Activated CD8-positive, alpha-beta T cell treated with anti-CD3 and anti-CD28 coated beads for 36 hours (primary cell): ENCODE data around the gene MIAT. TPM values are rescaled to one million over a fixed set of nuclear protein-coding genes. Genes with fewer than 3 reads are reported as not detected.

ENCODE experiments used
- ATAC-seq: fragments of 200-7000 bp; cut with Tn5 transposase; one replicate; pipeline ENCODE4 v1.10.0; 2021; ENCODE audit warnings: mild to moderate bottlenecking, moderate library complexity
- CTCF ChIA-PET: fragments of 350-600 bp; sonication (Branson Sonifier 250); formaldehyde crosslinking; loops from one replicate; lab custom pipeline; 2021; ENCODE audit warnings: antibody characterized with exemption; lab: Charles Lee
- POLR2A ChIA-PET: fragments of 350-600 bp; sonication (Branson Sonifier 250); formaldehyde crosslinking; loops from one replicate; lab custom pipeline; 2021; ENCODE audit warnings: antibody characterized with exemption; lab: Charles Lee
- DNase-seq: peaks from one replicate; pipeline ENCODE4 v3.0.0-alpha.2; 2020
- H3K27ac Mint-ChIP-seq: one replicate; pipeline ENCODE4 v1.8.0; 2021; ENCODE audit warnings: mild to moderate bottlenecking, mixed read lengths
- H3K27me3 Mint-ChIP-seq: one replicate; pipeline ENCODE4 v1.8.0; 2021; ENCODE audit warnings: mixed read lengths
- H3K36me3 Mint-ChIP-seq: one replicate; pipeline ENCODE4 v1.8.0; 2021; ENCODE audit warnings: low read depth, mixed read lengths
- H3K4me1 Mint-ChIP-seq: one replicate; pipeline ENCODE4 v1.8.0; 2021; ENCODE audit warnings: low read depth, mixed read lengths
- H3K4me3 Mint-ChIP-seq: one replicate; pipeline ENCODE4 v1.8.0; 2021; ENCODE audit warnings: mild to moderate bottlenecking, moderate library complexity, mixed read lengths
- H3K9me3 Mint-ChIP-seq: one replicate; pipeline ENCODE4 v1.8.0; 2021; ENCODE audit warnings: mixed read lengths
- intact Hi-C: fragments of 100-400 bp; cut with micrococcal nuclease; formaldehyde crosslinking; loops from one replicate; pipeline ENCODE4 v1.10.0; 2022
- total RNA-seq, 2 experiments: library from RNA; stranded (reverse); gene quantifications; one replicate each; pipeline ENCODE4 v1.2.3, GENCODE V29; 2021
- TF ChIP-seq, protein P1 (sequence below): fragments of 200-600 bp; IDR thresholded peaks from one replicate; pipeline ENCODE4 v1.8.0; 2022; ENCODE audit warnings: antibody characterized with exemption, mild to moderate bottlenecking

Gene MIAT
- total RNA-seq, 2 experiments from 2014 or later: 11.6 to 11.9 TPM

DNA sequence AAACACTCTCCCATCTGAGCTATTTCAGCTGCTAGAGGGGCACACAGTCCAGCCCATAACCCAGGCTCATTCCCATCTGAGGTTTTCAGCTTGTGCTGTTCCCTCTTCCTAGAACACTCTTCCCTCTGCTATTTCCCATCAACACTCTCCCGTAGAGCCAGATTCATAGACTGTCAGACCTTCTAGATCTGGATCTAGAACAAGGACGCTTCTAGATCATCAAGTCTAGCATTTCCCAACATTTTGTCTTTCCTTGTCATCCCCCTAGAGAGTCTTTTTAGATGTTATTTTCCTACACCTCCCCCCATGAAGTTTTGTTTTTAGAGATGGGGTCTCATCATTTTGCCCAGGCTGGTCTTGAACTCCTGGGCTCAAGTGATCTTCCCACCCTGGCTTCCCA is 22.3 kb upstream of the MIAT start:
- POLR2A ChIA-PET: interaction anchor here (0.9 kb wide), 1 partner anchor 41 kb away, joined by 3 read pairs; no protein-coding TSS in a partner anchor
- CTCF ChIA-PET: no interaction called here

GRCh38 chr22:26636296-26636695 is 21.1 kb upstream of the MIAT start:
- TF ChIP-seq, protein P1, sequence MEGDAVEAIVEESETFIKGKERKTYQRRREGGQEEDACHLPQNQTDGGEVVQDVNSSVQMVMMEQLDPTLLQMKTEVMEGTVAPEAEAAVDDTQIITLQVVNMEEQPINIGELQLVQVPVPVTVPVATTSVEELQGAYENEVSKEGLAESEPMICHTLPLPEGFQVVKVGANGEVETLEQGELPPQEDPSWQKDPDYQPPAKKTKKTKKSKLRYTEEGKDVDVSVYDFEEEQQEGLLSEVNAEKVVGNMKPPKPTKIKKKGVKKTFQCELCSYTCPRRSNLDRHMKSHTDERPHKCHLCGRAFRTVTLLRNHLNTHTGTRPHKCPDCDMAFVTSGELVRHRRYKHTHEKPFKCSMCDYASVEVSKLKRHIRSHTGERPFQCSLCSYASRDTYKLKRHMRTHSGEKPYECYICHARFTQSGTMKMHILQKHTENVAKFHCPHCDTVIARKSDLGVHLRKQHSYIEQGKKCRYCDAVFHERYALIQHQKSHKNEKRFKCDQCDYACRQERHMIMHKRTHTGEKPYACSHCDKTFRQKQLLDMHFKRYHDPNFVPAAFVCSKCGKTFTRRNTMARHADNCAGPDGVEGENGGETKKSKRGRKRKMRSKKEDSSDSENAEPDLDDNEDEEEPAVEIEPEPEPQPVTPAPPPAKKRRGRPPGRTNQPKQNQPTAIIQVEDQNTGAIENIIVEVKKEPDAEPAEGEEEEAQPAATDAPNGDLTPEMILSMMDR: no peak
- Mint-ChIP-seq H3K36me3 (no peaks in the 10 kb centered on the region), H3K4me1 (peaks cover 17% of the 10 kb centered on the region), H3K4me3 (no peak overlapping the region), H3K27ac (no peak overlapping the region), H3K27me3 (no peaks in the 10 kb centered on the region), H3K9me3 (no peaks in the 10 kb centered on the region)
- intact Hi-C loops: no loop called here
- ChIA-PET CTCF (interaction anchor here (1.3 kb wide), 1 partner anchor 12 kb away, joined by 4 read pairs; no protein-coding TSS in a partner anchor), POLR2A (interaction anchor here (0.7 kb wide), 1 partner anchor 34 kb away, joined by 3 read pairs; no protein-coding TSS in a partner anchor)
- DNase-seq (no peak), ATAC-seq (no peak)

More for the DNA sequence above, 22.3 kb upstream of the MIAT start:
- peaks cover 2% of the 10 kb centered on the region for H3K9me3 Mint-ChIP-seq
- no peaks in the 10 kb centered on the region for H3K36me3 Mint-ChIP-seq
- ATAC-seq (no peak), DNase-seq (no peak)
- no peak overlapping the region for H3K4me3 Mint-ChIP-seq
- TF ChIP-seq, protein P1: no peak
- no peak overlapping the region for H3K27ac Mint-ChIP-seq
- intact Hi-C loops: no loop called here
- no peaks in the 10 kb centered on the region for H3K27me3 Mint-ChIP-seq
- peaks cover 8% of the 10 kb centered on the region for H3K4me1 Mint-ChIP-seq

DNA sequence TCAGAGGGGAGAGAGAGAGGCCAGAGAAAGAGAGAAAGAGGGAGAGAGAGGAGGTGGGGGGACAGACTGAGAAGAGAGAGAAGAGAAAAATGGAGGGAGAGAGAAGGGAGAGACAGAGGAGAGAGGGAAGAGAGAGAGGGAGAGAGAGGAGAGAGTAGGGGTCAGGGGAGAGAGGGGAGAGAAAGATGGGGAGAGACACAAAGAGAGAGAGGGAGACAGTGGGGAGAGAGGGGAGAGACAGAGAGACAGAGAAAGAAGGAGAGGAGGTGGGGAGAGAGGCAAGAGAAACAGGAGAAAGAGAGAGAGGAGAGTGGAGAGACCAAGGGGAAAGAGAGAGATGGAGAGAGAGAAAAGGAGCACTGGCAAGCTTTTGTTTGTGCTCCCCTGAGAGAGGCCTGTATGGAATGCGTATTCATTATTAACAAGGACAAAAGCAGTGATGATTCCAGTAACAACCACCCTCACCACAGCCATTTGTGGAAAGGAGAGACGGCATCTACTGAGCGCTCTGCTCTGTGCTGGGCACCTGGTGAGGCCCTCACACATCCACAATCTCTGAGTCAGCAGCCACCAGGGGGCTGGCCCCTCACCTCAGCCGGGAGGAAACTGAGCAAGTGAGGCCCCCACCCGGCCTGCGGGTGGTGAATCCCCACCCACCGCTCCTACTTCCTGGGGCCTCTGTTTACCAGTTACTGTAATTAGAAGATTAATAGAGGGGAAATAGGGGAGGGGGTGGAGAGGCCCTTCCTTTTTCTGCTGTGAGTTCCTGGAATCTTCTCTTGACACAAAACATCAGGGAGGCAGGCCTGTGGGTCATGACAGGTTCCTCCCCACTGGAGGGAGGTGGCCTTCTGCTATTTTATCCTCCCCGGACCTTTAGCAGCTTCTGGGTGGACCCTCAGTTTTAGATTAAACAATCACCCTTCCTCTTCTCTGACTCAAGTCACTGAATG is 14.6 kb upstream of the MIAT start:
- Mint-ChIP-seq H3K4me3 (peak overlapping the region; percentile 65), H3K27ac (peak overlapping the region; percentile 96), H3K4me1 (peaks cover 72% of the 10 kb centered on the region), H3K36me3 (no peaks in the 10 kb centered on the region), H3K9me3 (no peaks in the 10 kb centered on the region), H3K27me3 (no peaks in the 10 kb centered on the region)
- TF ChIP-seq, protein P1: peak; percentile 47
- peak; percentile 92 for ATAC-seq
- DNase-seq: peak; percentile 95
- intact Hi-C loops: no loop called here
- ChIA-PET POLR2A (interaction anchor here (0.7 to 2.7 kb wide), 12 partner anchors 8 to 159 kb away, joined by 3 to 12 read pairs (median 4); partner anchors contain the start of genes HPS4 and SRRD), CTCF (interaction anchor here (0.9 to 1.7 kb wide), 10 partner anchors 10 to 94 kb away, joined by 3 to 5 read pairs (median 3); no protein-coding TSS in a partner anchor)

DNA sequence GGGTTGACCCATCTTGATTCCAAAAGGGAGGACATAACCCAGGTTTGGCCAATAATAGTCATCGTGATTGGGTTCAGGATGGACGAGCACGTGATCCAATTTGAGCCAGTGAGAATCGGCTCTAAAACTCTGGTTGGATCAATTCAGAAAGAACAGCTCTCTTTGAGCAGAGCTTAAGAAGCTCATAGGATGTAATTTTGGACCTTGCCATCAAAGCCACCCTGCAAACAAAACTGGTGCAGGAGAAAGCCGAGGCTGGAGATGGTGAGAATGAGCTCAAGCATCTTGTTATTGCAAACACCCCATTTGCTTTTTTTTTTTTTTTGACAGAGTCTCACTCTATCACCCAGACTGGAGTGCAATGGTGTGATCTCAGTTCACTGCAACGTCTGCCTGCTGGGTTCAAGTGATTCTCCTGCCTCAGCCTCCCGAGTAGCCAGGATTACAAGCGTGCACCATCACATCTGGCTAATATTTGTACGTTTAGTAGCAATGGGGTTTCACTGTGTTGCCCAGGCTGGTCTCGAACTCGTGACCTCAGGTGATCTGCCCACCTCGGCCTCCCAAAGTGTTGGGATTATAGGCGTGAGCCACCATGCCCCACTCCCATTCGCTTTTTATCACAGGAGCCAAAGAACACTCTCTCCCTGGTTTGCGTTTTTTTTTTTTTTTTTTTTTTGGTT is 13.8 kb upstream of the MIAT start:
- CTCF ChIA-PET: interaction anchor here (0.7 to 1.1 kb wide), 4 partner anchors 13 to 841 kb away, joined by 3 to 4 read pairs (median 3); no protein-coding TSS in a partner anchor
- H3K27ac Mint-ChIP-seq: peak overlapping the region; percentile 96
- no peaks in the 10 kb centered on the region for H3K9me3 Mint-ChIP-seq
- no peaks in the 10 kb centered on the region for H3K27me3 Mint-ChIP-seq
- no peaks in the 10 kb centered on the region for H3K36me3 Mint-ChIP-seq
- POLR2A ChIA-PET: interaction anchor here (1.2 to 2.7 kb wide), 5 partner anchors 18 to 213 kb away, joined by 3 to 12 read pairs (median 7); partner anchors contain the start of genes HPS4 and SRRD
- H3K4me3 Mint-ChIP-seq: peak overlapping the region; percentile 65
- TF ChIP-seq, protein P1: no peak
- ATAC-seq (no peak), DNase-seq (no peak)
- intact Hi-C loops: no loop called here
- peaks cover 80% of the 10 kb centered on the region for H3K4me1 Mint-ChIP-seq
